ENCODE data around the gene PACSIN3. TPM values are rescaled to one million over a fixed set of nuclear protein-coding genes. Genes with fewer than 3 reads are reported as not detected.

PACSIN3 gene
- total RNA-seq, 1 donor from 2014 or later, result 93.3 TPM

GRCh38 chr11:47178737-47179654 is 7.2 kb downstream of the PACSIN3 start:
- H3K36me3 Mint-ChIP-seq (ENCODE audit: unreplicated experiment), result peaks cover 12% of the 10 kb centered on the region
- no peaks in the 10 kb centered on the region for H3K27me3 Mint-ChIP-seq (ENCODE audit: unreplicated experiment)
- DNase-seq (ENCODE audit: extremely low spot score, unreplicated experiment), result no peak
- H3K4me1 Mint-ChIP-seq (ENCODE audit: unreplicated experiment), result peaks cover 34% of the 10 kb centered on the region
- no peak for TF ChIP-seq CTCF (IDR thresholded peaks at IDR 0.05)
- no peak overlapping the region for H3K4me3 Mint-ChIP-seq (ENCODE audit: unreplicated experiment)
- H3K27ac Mint-ChIP-seq (ENCODE audit: unreplicated experiment), result peak overlapping the region; percentile 41
- no peaks in the 10 kb centered on the region for H3K9me3 Mint-ChIP-seq (ENCODE audit: unreplicated experiment)

- DNase-seq (ENCODE audit: extremely low spot score, unreplicated experiment), result no peak
- H3K27ac Mint-ChIP-seq (ENCODE audit: unreplicated experiment), result no peak overlapping the region
- no peak overlapping the region for H3K4me3 Mint-ChIP-seq (ENCODE audit: unreplicated experiment)
- no peak for TF ChIP-seq CTCF (IDR thresholded peaks at IDR 0.05)
- H3K27me3 Mint-ChIP-seq (ENCODE audit: unreplicated experiment), result no peaks in the 10 kb centered on the region
- peaks cover 29% of the 10 kb centered on the region for H3K4me1 Mint-ChIP-seq (ENCODE audit: unreplicated experiment)
- no peaks in the 10 kb centered on the region for H3K9me3 Mint-ChIP-seq (ENCODE audit: unreplicated experiment)
- peaks cover 10% of the 10 kb centered on the region for H3K36me3 Mint-ChIP-seq (ENCODE audit: unreplicated experiment)
These were observed 7.9 kb downstream of the PACSIN3 start for GRCh38 chr11:47178316-47178715.

GRCh38 chr11:47177846-47178245 is 8.4 kb downstream of the PACSIN3 start:
- Mint-ChIP-seq H3K36me3 (ENCODE audit: unreplicated experiment) (peaks cover 11% of the 10 kb centered on the region), H3K4me3 (ENCODE audit: unreplicated experiment) (peak overlapping the region; percentile 86), H3K9me3 (ENCODE audit: unreplicated experiment) (no peaks in the 10 kb centered on the region), H3K27ac (ENCODE audit: unreplicated experiment) (peak overlapping the region; percentile 99), H3K27me3 (ENCODE audit: unreplicated experiment) (no peaks in the 10 kb centered on the region), H3K4me1 (ENCODE audit: unreplicated experiment) (peaks cover 28% of the 10 kb centered on the region)
- DNase-seq (ENCODE audit: extremely low spot score, unreplicated experiment), result no peak
- no peak for TF ChIP-seq CTCF (IDR thresholded peaks at IDR 0.05)

GRCh38 chr11:47177229-47177845 is 8.9 kb downstream of the PACSIN3 start:
- H3K9me3 Mint-ChIP-seq (ENCODE audit: unreplicated experiment), result no peaks in the 10 kb centered on the region
- no peak for DNase-seq (ENCODE audit: extremely low spot score, unreplicated experiment)
- peak; percentile 73 for TF ChIP-seq CTCF (IDR thresholded peaks at IDR 0.05)
- H3K4me1 Mint-ChIP-seq (ENCODE audit: unreplicated experiment), result peaks cover 28% of the 10 kb centered on the region
- H3K27ac Mint-ChIP-seq (ENCODE audit: unreplicated experiment), result peak overlapping the region; percentile 99
- H3K27me3 Mint-ChIP-seq (ENCODE audit: unreplicated experiment), result no peaks in the 10 kb centered on the region
- H3K4me3 Mint-ChIP-seq (ENCODE audit: unreplicated experiment), result peak overlapping the region; percentile 86
- peaks cover 11% of the 10 kb centered on the region for H3K36me3 Mint-ChIP-seq (ENCODE audit: unreplicated experiment)

All from osteocyte (in vitro differentiated cells).